GM12878 (cell line): ENCODE results near the gene CHD6. TPM values are rescaled to one million over a fixed set of nuclear protein-coding genes. Genes with fewer than 3 reads are reported as not detected.

Experiments used
- ATAC-seq: fragments of 200-7000 bp; cut with Tn5 transposase; 3 replicates; pipeline ENCODE4 v1.9.1; 2020; ENCODE audit warnings: mild to moderate bottlenecking, moderate library complexity
- BruUV-seq: library from RNA; stranded (reverse); fragments of 400-500 nt; replicated peaks from 2 replicates; lab custom pipeline; 2021; lab: Mats Ljungman, UMichigan
- CTCF ChIA-PET: fragments of 300-600 bp; sonication (Branson Sonifier 250); formaldehyde crosslinking; extraction: SDS; loops from one replicate; lab custom pipeline; 2021; ENCODE audit warnings: inconsistent platforms; lab: Yijun Ruan, JAX
- POLR2A ChIA-PET: fragments of 350-600 bp; formaldehyde crosslinking; extraction: SDS; loops from one replicate; lab custom pipeline; 2021; ENCODE audit warnings: inconsistent platforms; lab: Charles Lee
- RAD21 ChIA-PET: fragments of 300-600 bp; sonication (Branson Sonifier 250); formaldehyde crosslinking; loops from one replicate; lab custom pipeline; 2023; ENCODE audit warnings: antibody characterized with exemption; ENCODE audit not compliant: unreplicated experiment; lab: Charles Lee
- SMC1A ChIA-PET: fragments of 300-600 bp; sonication (Branson Sonifier 250); formaldehyde crosslinking; loops from one replicate; lab custom pipeline; 2023; ENCODE audit not compliant: unreplicated experiment, uncharacterized antibody; lab: Charles Lee
- DNase-seq: peaks from one replicate; pipeline ENCODE4 v3.0.0-alpha.2; 2011; ENCODE audit warnings: low read depth, low spot score
- FAIRE-seq: peaks from 3 replicates; lab custom pipeline; 2011; peaks lifted over from hg19 to GRCh38; lab: Jason Lieb, UNC
- H2AFZ ChIP-seq: 2 replicates; pipeline ENCODE4 v1.6.0; 2011; ENCODE audit warnings: low read depth, low read length, control low read depth; ENCODE audit not compliant: control insufficient read depth
- H3K27ac ChIP-seq: 2 replicates; pipeline ENCODE4 v1.5.1; 2011; ENCODE audit warnings: control low read depth; ENCODE audit not compliant: control insufficient read depth, insufficient read depth
- H3K27me3 ChIP-seq, 2 experiments: replicated peaks in 1 of 2; 2 replicates each; pipeline versions ENCODE4 v1.6.0 to v1.6.1; 2011; ENCODE audit warnings: low read length in 1 of 2; ENCODE audit not compliant: control insufficient read depth in 2 of 2, insufficient read depth in 2 of 2
- H3K36me3 ChIP-seq, 2 experiments: 2 replicates each; pipeline ENCODE4 v1.5.1; 2011; ENCODE audit warnings: low read length in 1 of 2; ENCODE audit not compliant: control insufficient read depth in 2 of 2, insufficient read depth in 2 of 2
- H3K4me1 ChIP-seq: 2 replicates; pipeline ENCODE4 v1.6.1; 2011; ENCODE audit warnings: mild to moderate bottlenecking, low read length, moderate library complexity, mixed read lengths; ENCODE audit not compliant: control insufficient read depth, insufficient read depth
- H3K4me2 ChIP-seq: 2 replicates; pipeline ENCODE4 v1.6.0; 2011; ENCODE audit warnings: control low read depth; ENCODE audit not compliant: control insufficient read depth, insufficient read depth
- H3K4me3 ChIP-seq: fragments of 200-600 bp; sonication (generic); 2 replicates; pipeline ENCODE4 v1.5.1; 2016
- H3K79me2 ChIP-seq: 2 replicates; pipeline ENCODE4 v1.6.0; 2011; ENCODE audit warnings: low read length; ENCODE audit not compliant: control insufficient read depth, insufficient read depth
- H3K9ac ChIP-seq: 2 replicates; pipeline ENCODE4 v1.8.0; 2011; ENCODE audit warnings: low read length, control low read depth, mixed read lengths; ENCODE audit not compliant: control insufficient read depth, insufficient read depth
- H3K9me3 ChIP-seq: replicated peaks from 3 replicates; pipeline ENCODE4 v1.5.1; 2011; ENCODE audit warnings: mild to moderate bottlenecking, low read length; ENCODE audit not compliant: control insufficient read depth, insufficient read depth
- H4K20me1 ChIP-seq: 2 replicates; pipeline ENCODE4 v1.6.0; 2011; ENCODE audit not compliant: control insufficient read depth, insufficient read depth
- CHD1 ChIP-seq: IDR thresholded peaks from 2 replicates; pipeline ENCODE4 v1.6.1; 2012; ENCODE audit warnings: low read depth, low read length, improper control_type of control experiment
- ESRRA ChIP-seq: IDR thresholded peaks from 2 replicates; pipeline ENCODE4 v1.6.1; 2012; ENCODE audit warnings: mild to moderate bottlenecking, low read length, improper control_type of control experiment
- IKZF1 ChIP-seq: fragments of 450-650 bp; conservative IDR thresholded peaks from 2 replicates; pipeline ENCODE4 v1.6.1; 2017; ENCODE audit warnings: antibody characterized with exemption, mild to moderate bottlenecking
- MYC ChIP-seq: IDR thresholded peaks from 2 replicates; pipeline ENCODE4 v1.6.1; 2011; ENCODE audit warnings: mild to moderate bottlenecking, low read length, moderate library complexity, inconsistent platforms; ENCODE audit not compliant: insufficient read depth, insufficient replicate concordance, insufficient read length, severe bottlenecking
- TCF3 ChIP-seq: IDR thresholded peaks from 2 replicates; pipeline ENCODE4 v1.6.1; 2012; ENCODE audit warnings: low read depth, mild to moderate bottlenecking, low read length, borderline replicate concordance; ENCODE audit not compliant: insufficient read depth
- ZNF217 ChIP-seq: fragments of 450-650 bp; IDR thresholded peaks from 2 replicates; pipeline ENCODE4 v1.6.1; 2017; ENCODE audit warnings: antibody characterized with exemption, mild to moderate bottlenecking
- WGBS: methylation state at CpG from one replicate; pipeline ENCODE4 v1.1.6; 2016; ENCODE audit warnings: low lambda C conversion rate; ENCODE audit not compliant: insufficient replicate concordance, insufficient coverage; ENCODE audit errors: missing lambda C conversion rate; 5-methylcytosine and 5-hydroxymethylcytosine counted together
- in situ Hi-C: fragments of 300-500 bp; cut with MboI; formaldehyde crosslinking; loops from 9 replicates; pipeline ENCODE4 v1.14.3; 2018; ENCODE audit warnings: mixed read lengths
- intact Hi-C: fragments of 100-400 bp; cut with micrococcal nuclease; formaldehyde crosslinking; loops from one replicate; pipeline ENCODE4 v1.14.2; 2022; ENCODE audit not compliant: unreplicated experiment
- polyA plus RNA-seq, 11 experiments: library from polyadenylated mRNA; depleted of rRNA in 4 of 11; unstranded in 6 of 11; stranded (reverse) in 5 of 11; fragments of >200 nt; fragmentation: Nextera tagmentation in 4 of 11; fragmentation: Illumina TruSeq in 1 of 11; extraction: Ambion mirVana in 4 of 11; extraction: Trizol in 1 of 11; gene quantifications; 1 replicate in 1 of 11; 2 replicates in 10 of 11; pipeline versions ENCODE4 v1.2.1 to v1.2.3, GENCODE V29; 2011 to 2016; ENCODE audit warnings: inconsistent platforms in 2 of 11, missing spikeins in 2 of 11, low read depth in 1 of 11
- total RNA-seq, 4 experiments: library from RNA; depleted of rRNA in 3 of 4; stranded (reverse); fragments of >200 nt in 3 of 4; fragmentation: Illumina TruSeq in 1 of 4; extraction: Trizol in 1 of 4; gene quantifications; 2 replicates each; pipeline versions ENCODE4 v1.2.1 to v1.2.3, GENCODE V29; 2013 to 2021
- TF ChIP-seq, protein P1 (sequence below): fragments of 450-650 bp; IDR thresholded peaks from 2 replicates; pipeline ENCODE4 v1.6.1; 2017; ENCODE audit warnings: mild to moderate bottlenecking, low read depth, inconsistent platforms; ENCODE audit not compliant: poor library complexity, severe bottlenecking

The CHD6 gene
- total and polyA plus RNA-seq, 10 of the 15 experiments (the other 5 are each of a cell fraction or from before 2014, with no cell fraction given) = 4.3 to 25.5 (median 17.1) TPM

DNA sequence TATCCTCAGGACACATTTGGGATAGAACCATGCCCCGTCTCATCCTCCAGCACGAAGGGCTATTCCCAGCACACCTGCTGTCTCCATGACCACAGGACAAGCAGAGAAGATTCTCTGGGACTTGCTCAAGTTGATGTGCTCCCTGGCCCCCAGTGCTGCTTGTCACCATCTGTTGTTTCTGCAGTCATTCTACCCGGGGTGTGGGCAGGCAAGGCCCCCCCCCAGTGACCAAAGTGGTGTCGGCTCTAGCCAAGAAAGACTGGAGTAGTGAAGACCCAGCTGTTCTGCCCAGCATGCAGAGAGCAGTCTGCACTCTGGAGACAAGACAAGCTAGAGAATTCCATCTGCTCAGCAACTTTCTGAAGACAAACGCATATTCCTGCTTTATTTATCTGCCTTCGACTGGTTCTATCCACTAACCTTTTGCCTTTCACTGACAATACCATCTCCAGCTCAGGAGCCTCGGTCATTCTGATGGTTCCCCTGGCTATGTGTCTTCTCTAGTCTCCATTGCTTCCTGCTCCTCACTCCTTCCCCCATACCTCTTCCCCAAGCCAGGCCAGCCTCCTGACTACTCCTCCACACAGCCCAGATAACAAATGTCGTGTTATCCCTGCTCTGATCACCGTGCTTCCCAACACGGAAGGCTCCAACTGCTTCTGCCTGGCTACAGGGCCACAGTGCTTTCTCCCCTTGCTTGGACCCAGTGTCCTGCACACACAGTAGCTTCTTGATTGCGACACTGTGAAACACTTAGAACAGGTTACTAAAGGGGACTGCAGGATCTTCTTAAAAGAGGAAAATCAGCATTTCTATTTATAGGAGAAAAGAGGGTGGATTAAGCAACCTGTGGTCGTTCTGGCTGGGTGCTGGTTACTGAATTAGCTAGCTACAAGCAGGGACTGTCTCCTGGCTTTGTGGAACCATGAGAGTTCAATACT lies 164.9 kb downstream of the CHD6 start:
- ATAC-seq = no peak
- 92% methylated on average over 12 of the region's 12 CpGs for WGBS
- ChIA-PET POLR2A (no interaction called here), CTCF (no interaction called here), RAD21 (no interaction called here), SMC1A (no interaction called here)
- Histone ChIP-seq H3K36me3 (peaks cover 5 to 28% of the 10 kb centered on the region in 2 experiments), H3K4me3 (no peak overlapping the region), H3K4me1 (no peaks in the 10 kb centered on the region), H4K20me1 (no peaks in the 10 kb centered on the region), H2AFZ (no peak overlapping the region), H3K4me2 (no peak overlapping the region), H3K9ac (no peak overlapping the region), H3K27ac (no peak overlapping the region), H3K79me2 (no peaks in the 10 kb centered on the region), H3K9me3 (no peaks in the 10 kb centered on the region), H3K27me3 (no peaks in the 10 kb centered on the region)
- TF ChIP-seq ZNF217 = no peak
- TF ChIP-seq MYC = no peak
- no peak for TF ChIP-seq CHD1
- TF ChIP-seq ESRRA = no peak
- TF ChIP-seq IKZF1 = no peak
- TF ChIP-seq TCF3 = no peak
- TF ChIP-seq, protein P1, sequence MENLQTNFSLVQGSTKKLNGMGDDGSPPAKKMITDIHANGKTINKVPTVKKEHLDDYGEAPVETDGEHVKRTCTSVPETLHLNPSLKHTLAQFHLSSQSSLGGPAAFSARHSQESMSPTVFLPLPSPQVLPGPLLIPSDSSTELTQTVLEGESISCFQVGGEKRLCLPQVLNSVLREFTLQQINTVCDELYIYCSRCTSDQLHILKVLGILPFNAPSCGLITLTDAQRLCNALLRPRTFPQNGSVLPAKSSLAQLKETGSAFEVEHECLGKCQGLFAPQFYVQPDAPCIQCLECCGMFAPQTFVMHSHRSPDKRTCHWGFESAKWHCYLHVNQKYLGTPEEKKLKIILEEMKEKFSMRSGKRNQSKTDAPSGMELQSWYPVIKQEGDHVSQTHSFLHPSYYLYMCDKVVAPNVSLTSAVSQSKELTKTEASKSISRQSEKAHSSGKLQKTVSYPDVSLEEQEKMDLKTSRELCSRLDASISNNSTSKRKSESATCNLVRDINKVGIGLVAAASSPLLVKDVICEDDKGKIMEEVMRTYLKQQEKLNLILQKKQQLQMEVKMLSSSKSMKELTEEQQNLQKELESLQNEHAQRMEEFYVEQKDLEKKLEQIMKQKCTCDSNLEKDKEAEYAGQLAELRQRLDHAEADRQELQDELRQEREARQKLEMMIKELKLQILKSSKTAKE = no peak
- in situ Hi-C loops (no loop called here), intact Hi-C loops (no loop called here)
- BruUV-seq = no TSS peak
- no peak for DNase-seq
- FAIRE-seq = no peak
